Stimulated activated CD8-positive, alpha-beta memory T cell treated with anti-CD3 and anti-CD28 coated beads, Interleukin-4, amount 100 ng/mL, for 1 hour (primary cell): Measurements from ENCODE around the gene ZBTB8B.
"Not testable (repeated sequence)": the region's sequence is repeated elsewhere in the genome, so short reads cannot be mapped to it uniquely, and the experiment has no call there.

Experiments
- DNase-seq, 2 donors: peaks; one replicate each; pipeline ENCODE4 v3.0.0-alpha.2; 2020; ENCODE audit warnings: low read depth in 2 of 2, low spot score in 1 of 2

The ZBTB8B gene

GRCh38 chr1:32464716-32465577, at the start of gene ZBTB8B:
Gene ZBTB8B (plus strand): TSS chr1:32465072. CDS start chr1:32470625, 5,553 bp downstream.
- no peak for DNase-seq

GRCh38 chr1:32421775-32422174, 43.1 kb upstream of the ZBTB8B start:
- no peak for DNase-seq

GRCh38 chr1:32426489-32427255, 38.2 kb upstream of the ZBTB8B start:
- no peak for DNase-seq

DNA sequence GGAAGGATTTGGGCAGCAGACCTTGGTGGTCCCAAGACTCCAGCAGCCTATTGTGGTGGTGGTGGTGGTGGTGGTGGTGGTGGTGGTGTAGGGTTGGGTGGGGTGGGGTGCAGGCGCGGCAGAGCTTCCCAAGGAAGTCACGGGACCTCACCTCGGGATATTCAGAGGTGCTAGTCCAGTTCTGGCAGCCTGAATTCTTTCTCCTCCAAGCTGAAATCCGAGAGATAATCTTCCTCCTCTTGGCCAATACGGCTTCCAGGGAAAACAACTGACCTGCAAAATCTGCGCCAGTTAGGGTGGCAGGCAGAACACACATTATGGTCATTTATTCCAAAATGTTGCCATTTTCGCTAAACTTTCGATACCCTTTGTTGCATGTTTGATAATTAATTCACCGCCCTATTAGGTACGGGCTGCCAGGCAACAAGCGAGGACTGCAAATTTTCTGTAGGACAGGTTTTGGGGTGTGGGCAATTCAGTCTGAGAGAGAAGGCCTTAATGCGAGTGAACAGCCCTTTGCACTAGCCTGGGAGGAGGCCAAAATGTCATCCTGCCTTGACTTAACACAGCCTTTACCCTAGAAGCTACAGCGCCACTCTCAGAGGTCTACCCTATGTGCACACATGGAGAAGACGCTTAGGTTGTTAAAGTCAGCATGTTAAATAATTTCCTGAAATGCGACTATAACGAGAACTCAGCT, 37.5 kb upstream of the ZBTB8B start:
- DNase-seq, result no peak

DNA sequence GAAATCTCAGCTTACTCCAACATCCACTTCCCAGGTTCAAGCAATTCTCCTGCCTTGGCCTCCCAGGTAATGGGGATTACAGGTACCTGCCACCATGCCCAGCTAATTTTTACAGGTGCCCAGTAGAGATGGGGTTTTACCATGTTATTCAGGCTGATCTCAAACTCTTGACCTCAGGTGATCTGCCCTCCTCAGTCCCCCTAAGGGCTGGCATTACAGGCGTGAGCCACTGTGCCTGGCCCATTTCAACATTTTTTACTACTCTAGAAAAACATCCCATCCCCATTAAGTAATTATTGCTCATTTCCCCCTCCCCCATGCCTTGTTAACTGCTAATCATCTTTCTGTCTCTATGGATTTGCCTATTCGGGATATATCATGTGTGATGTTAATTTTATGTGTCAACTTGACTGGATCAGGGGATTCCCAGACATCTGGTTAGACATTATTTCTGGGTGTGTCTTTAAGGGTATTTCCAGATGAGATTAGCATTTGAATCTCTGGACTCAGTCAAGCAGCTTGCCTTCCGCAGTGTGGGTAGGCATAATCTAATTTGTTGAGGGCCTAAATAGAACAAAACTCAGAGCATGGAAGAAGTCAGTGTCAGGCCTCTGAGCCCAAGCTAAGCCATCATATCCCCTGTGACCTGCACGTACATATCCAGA, 33.0 kb upstream of the ZBTB8B start:
- no peak for DNase-seq

GRCh38 chr1:32438136-32438535, 26.7 kb upstream of the ZBTB8B start:
- no peak for DNase-seq

DNA sequence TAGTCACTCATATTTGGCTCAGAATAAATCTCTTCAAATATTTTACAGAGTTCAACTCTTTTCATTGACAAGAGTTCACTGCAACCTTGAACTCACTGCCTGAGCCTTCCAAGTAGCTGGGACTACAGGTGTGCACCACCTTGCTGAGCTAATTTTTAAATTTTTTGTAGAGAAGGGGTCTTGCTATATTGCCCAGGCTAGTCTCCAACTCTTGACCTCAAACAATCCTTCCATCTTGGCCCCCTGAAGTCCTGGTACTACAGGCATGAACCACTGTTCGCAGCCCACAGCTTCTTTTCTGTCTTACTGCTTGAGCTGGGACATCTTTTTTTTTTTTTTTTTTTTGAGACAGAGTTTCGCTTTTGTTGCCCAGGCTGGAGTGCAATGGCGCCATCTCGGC, 26.1 kb upstream of the ZBTB8B start:
- not testable (repeated sequence) for DNase-seq

DNA sequence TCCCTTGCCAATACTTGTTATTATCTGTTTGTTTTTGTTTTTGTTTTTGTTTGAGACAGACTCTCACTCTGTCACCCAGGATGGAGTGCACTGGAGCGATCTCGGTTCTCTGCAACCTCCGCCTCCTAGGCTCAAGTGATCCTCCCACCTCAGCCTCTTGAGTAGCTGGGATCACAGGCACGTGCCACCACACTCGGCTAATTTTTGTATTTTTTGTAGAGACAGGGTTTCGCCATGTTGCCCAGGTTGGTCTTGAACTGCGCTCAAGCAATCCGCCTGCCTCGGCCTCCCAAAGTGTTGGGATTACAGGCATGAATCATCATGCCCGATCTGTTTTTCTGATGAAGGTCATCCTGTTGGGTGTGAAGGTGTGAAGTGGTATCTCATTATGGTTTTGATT, 23.4 kb upstream of the ZBTB8B start:
- DNase-seq, result not testable (repeated sequence)

DNA sequence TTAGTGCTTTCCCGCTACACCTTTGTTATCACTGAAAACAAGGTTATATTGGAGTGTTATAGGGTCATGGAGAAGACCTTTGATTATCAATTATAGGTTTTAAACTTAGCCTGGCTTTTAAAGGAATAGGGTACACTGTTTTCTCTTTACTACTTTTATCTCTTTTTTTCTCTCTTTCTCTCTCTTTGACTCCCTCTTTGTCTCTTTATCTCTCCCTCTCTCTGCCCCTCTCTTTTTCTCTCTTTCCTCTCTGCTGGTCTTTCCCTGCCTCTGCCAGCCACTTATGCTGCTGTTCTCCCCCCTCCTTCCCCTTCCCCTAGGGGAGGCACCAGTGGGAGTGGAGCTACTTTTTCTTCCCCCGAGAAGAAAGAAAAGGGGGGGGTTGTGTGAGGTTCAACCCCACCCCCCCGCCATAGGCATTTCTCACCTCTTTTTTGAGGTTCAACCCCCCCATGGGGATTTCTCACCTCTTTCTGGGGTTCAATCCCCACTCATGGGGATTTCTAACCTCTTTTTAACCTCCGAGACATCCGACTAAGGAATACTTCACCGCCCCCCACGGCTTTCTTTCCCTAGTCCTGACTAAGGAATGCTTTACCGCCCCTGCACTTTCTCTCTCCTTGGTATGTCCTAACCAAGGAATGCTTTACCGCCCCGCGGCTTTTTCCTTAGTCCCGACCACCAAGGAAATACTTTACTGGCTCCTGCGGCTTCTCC, 17.2 kb upstream of the ZBTB8B start:
- no peak for DNase-seq

DNA sequence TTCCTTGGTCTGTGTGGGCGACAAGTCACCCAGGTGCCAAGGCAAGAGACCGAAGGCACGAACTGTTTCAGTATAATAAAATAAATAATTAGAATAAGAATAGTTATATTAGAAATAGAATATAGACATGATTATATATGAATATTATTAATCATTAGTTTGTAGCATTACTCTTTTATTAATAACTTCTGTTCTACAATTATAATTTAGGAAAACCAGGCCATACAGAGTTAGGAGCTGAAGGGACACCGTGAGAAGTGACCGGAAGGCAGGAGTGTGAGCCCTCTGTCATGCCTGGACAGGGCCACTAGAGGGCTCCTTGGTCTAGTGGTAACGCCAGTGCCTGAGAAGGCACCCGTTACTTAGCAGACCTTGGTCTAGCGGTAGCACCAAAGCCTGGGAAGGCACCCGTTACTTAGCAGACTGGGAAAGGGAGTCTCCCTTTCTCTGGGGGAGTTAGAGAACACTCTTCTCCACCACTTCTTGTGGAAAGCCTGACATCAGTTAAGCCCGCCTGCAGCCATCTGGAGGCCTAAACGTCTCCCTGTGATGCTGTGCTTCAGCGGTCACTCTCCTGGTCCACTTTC, 16.6 kb upstream of the ZBTB8B start:
- DNase-seq, result not testable (repeated sequence)

DNA sequence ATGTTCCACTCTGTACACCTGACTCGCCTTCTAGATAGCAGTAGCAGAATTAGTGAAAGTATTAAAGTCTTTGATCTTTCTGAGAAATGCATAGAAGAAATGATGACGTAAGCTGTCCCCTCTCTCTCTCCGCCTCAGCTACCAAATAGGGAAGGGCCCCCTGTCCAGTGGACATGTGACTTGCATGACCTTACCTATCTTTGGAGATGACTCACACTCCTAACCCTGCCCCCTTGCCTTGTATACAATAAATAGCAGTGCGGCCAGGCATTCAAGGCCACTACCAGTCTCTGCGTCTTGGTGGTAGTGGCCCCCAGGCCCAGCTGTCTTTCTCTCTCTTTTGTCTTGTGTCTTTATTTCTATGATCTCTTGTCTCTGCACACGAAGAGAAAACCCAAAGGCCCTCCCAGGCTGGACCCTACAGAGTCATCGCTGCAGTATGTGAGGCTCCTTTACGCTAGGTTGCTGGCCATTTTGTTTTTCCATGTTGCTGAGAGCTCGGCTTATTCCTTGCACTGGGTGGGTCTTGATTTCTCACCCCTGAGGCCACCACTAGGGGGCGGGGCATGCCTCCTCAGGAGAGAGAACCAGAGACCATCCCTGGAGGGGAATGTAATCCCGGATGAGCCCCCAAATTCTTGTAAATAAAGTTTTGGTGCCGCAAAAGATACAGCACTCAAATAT, 16.0 kb upstream of the ZBTB8B start:
- no peak for DNase-seq

DNA sequence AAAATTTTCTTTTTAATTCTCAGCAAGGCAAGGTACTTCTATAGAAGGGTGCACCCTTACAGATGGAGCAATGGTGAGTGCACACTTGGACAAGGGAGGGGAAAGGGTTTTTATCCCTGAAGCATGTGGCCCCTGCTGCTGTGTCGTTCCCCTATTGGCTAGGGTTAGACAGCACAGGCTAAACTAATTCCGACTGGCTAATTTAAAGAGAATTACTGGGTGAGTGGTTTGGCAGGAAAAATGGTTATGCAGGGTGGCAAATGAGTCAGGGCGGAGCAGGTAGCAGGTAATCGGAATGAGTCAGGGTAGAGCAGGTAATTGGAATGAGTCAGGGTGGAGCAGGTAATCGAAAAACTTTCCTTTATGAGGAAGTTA, 15.4 kb upstream of the ZBTB8B start:
- DNase-seq, result not testable (repeated sequence)

- no peak for DNase-seq
Measured at GRCh38 chr1:32454726-32455125, 10.1 kb upstream of the ZBTB8B start.

GRCh38 chr1:32455958-32456357, 8.9 kb upstream of the ZBTB8B start:
- no peak for DNase-seq

DNA sequence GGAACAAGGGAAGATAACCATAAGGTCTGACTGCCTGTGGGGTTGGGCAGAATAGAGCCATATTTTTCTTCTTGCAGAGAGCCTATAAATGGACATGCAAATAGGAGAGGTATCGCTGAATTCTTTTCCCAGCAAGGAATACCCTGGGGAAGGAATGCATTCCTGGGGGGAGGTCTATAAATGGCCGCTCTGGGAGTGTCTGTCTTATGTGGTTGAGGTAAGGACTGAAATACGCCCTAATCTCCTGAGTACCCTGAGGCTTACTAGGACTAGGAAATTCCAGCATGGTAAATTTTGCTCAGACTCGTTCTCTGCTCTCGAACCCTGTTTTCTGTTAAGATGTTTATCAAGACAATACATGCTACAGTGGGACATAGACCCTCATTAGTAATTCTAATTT, 6.1 kb upstream of the ZBTB8B start:
- DNase-seq, result not testable (repeated sequence)

GRCh38 chr1:32462977-32463376, 1.9 kb upstream of the ZBTB8B start:
- not testable (repeated sequence) for DNase-seq

GRCh38 chr1:32464191-32464715, 619 bp upstream of the ZBTB8B start:
- DNase-seq, result no peak

GRCh38 chr1:32465578-32465933, 684 bp downstream of the ZBTB8B start:
- no peak for DNase-seq

- no peak for DNase-seq
Measured at GRCh38 chr1:32466761-32467160, 1.9 kb downstream of the ZBTB8B start.
